Hepatocyte (in vitro differentiated cells): Measurements from ENCODE around the gene TMEM267. TPM values are rescaled to one million over a fixed set of nuclear protein-coding genes. Genes with fewer than 3 reads are reported as not detected.
"Not testable (repeated sequence)": the region's sequence is repeated elsewhere in the genome, so short reads cannot be mapped to it uniquely, and the experiment has no call there.

ENCODE experiments used
- DNase-seq: peaks from one replicate; pipeline ENCODE4 v3.0.0-alpha.2; 2016; ENCODE audit warnings: low spot score
- H2AFZ ChIP-seq: fragments of 200-600 bp; sonication (generic); 2 replicates; pipeline ENCODE4 v1.6.0; 2016; ENCODE audit warnings: antibody characterized with exemption, mild to moderate bottlenecking
- H3K27ac ChIP-seq: fragments of 200-600 bp; sonication (generic); 2 replicates; pipeline ENCODE4 v1.5.1; 2016; ENCODE audit warnings: mild to moderate bottlenecking
- H3K27me3 ChIP-seq: fragments of 200-600 bp; sonication (generic); 2 replicates; pipeline ENCODE4 v1.6.1; 2016
- H3K36me3 ChIP-seq: fragments of 200-600 bp; sonication (generic); replicated peaks from 2 replicates; pipeline ENCODE4 v1.5.1; 2016; ENCODE audit warnings: low read depth; ENCODE audit not compliant: insufficient read depth
- H3K4me1 ChIP-seq: fragments of 200-600 bp; sonication (generic); 2 replicates; pipeline ENCODE4 v1.5.1; 2016; ENCODE audit warnings: mild to moderate bottlenecking, moderate library complexity; ENCODE audit not compliant: insufficient read depth
- H3K4me2 ChIP-seq: fragments of 200-600 bp; sonication (generic); 2 replicates; pipeline ENCODE4 v1.6.0; 2016
- H3K4me3 ChIP-seq: fragments of 200-600 bp; sonication (generic); 2 replicates; pipeline ENCODE4 v1.5.1; 2016; ENCODE audit warnings: mild to moderate bottlenecking
- H3K79me2 ChIP-seq: fragments of 200-600 bp; sonication (generic); 2 replicates; pipeline ENCODE4 v1.6.0; 2017; ENCODE audit warnings: mild to moderate bottlenecking
- H3K9me2 ChIP-seq: fragments of 200-600 bp; sonication (generic); replicated peaks from 2 replicates; pipeline ENCODE4 v1.6.0; 2017; ENCODE audit warnings: mild to moderate bottlenecking; ENCODE audit not compliant: insufficient read depth
- H3K9me3 ChIP-seq: fragments of 200-600 bp; sonication (generic); 2 replicates; pipeline ENCODE4 v1.5.1; 2016; ENCODE audit warnings: low read depth, mild to moderate bottlenecking
- H4K20me1 ChIP-seq: fragments of 200-600 bp; sonication (generic); 2 replicates; pipeline ENCODE4 v1.6.0; 2016; ENCODE audit warnings: mild to moderate bottlenecking; ENCODE audit not compliant: insufficient read depth, poor library complexity, severe bottlenecking
- EZH2 ChIP-seq: fragments of 200-600 bp; sonication (generic); IDR thresholded peaks from 2 replicates; pipeline ENCODE4 v1.6.1; 2016; ENCODE audit warnings: antibody characterized with exemption, mild to moderate bottlenecking, borderline replicate concordance
- EZH2phosphoT487 ChIP-seq: fragments of 200-600 bp; sonication (generic); IDR thresholded peaks from one replicate; pipeline ENCODE4 v1.6.1; 2018; ENCODE audit warnings: antibody characterized with exemption, mild to moderate bottlenecking, low read depth, moderate library complexity; ENCODE audit not compliant: unreplicated experiment, severe bottlenecking
- WGBS: methylation state at CpG from one replicate; pipeline ENCODE4 v1.1.6; 2016; ENCODE audit warnings: low lambda C conversion rate; ENCODE audit errors: missing lambda C conversion rate; 5-methylcytosine and 5-hydroxymethylcytosine counted together
- polyA plus RNA-seq: library from polyadenylated mRNA; unstranded; fragments of >200 nt; fragmentation: Nextera tagmentation; extraction: Ambion mirVana; gene quantifications from 2 replicates; pipeline ENCODE4 v1.2.1, GENCODE V29; 2016
- total RNA-seq: library from RNA; depleted of rRNA; stranded (reverse); fragments of >200 nt; gene quantifications from 2 replicates; pipeline ENCODE4 v1.2.3, GENCODE V29; 2014
- TF ChIP-seq, protein P1 (sequence below): fragments of 200-600 bp; sonication (generic); IDR thresholded peaks from 2 replicates; pipeline ENCODE4 v1.5.1; 2016; ENCODE audit warnings: antibody characterized with exemption, mild to moderate bottlenecking; ENCODE audit not compliant: poor library complexity

TMEM267 gene
- total and polyA plus RNA-seq, 2 experiments from 2014 or later, result 9.7 to 19.4 TPM

DNA sequence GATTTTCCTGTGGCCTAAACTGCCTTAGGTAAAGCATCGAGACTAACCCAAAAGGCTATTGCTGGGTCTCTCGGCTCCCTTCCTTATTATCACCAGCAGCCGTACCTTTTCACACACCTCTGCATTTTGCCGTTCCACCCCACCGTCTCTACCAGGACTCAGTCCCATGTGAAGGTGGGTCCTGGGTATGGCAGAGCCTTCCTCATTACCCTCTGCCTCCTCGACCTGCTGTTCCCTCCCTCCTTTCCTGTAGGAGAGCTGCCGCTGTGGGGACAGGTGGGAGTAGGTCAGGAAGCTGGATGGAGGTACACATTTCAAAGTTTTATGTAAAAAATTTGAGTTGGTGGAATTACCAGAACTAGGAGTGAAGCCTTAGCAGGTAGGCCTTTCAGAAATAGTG is 73.3 kb downstream of the TMEM267 start:
- no peaks in the 10 kb centered on the region for H3K79me2 ChIP-seq
- no peak for DNase-seq
- H4K20me1 ChIP-seq, result no peaks in the 10 kb centered on the region
- no peak overlapping the region for H3K4me2 ChIP-seq
- H3K36me3 ChIP-seq, result no peaks in the 10 kb centered on the region
- H3K9me2 ChIP-seq, result no peaks in the 10 kb centered on the region
- H3K27ac ChIP-seq, result no peak overlapping the region
- no peaks in the 10 kb centered on the region for H3K27me3 ChIP-seq
- TF ChIP-seq EZH2phosphoT487 (no peak), EZH2 (no peak)
- TF ChIP-seq, protein P1, sequence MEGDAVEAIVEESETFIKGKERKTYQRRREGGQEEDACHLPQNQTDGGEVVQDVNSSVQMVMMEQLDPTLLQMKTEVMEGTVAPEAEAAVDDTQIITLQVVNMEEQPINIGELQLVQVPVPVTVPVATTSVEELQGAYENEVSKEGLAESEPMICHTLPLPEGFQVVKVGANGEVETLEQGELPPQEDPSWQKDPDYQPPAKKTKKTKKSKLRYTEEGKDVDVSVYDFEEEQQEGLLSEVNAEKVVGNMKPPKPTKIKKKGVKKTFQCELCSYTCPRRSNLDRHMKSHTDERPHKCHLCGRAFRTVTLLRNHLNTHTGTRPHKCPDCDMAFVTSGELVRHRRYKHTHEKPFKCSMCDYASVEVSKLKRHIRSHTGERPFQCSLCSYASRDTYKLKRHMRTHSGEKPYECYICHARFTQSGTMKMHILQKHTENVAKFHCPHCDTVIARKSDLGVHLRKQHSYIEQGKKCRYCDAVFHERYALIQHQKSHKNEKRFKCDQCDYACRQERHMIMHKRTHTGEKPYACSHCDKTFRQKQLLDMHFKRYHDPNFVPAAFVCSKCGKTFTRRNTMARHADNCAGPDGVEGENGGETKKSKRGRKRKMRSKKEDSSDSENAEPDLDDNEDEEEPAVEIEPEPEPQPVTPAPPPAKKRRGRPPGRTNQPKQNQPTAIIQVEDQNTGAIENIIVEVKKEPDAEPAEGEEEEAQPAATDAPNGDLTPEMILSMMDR, result no peak
- H3K4me3 ChIP-seq, result no peak overlapping the region
- H2AFZ ChIP-seq, result no peak overlapping the region
- no peaks in the 10 kb centered on the region for H3K9me3 ChIP-seq
- no peaks in the 10 kb centered on the region for H3K4me1 ChIP-seq
- WGBS, result 89% methylated on average over 7 of the region's 7 CpGs

DNA sequence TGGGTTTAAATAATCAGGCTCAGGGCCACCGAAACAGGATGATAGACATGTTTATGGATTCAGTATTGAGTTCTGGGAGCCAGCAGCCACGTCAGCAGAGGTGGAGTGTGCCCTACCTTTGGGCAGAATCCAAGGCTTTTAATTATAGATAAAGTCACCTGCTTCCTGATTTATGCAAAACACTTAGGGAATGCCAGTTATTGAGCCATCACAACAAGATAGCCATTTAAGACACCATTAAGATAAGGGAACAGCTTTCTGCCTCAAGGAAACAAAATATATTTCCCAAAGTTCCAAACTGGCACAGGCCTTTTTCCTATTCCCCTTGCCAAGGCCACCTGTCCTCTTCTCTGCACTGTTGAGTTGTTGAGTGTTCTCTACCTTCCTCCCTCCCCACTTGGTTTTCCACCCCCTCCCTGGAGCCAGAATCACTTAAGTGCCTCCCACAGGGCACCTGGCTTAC is 73.8 kb downstream of the TMEM267 start:
- DNase-seq, result no peak

DNA sequence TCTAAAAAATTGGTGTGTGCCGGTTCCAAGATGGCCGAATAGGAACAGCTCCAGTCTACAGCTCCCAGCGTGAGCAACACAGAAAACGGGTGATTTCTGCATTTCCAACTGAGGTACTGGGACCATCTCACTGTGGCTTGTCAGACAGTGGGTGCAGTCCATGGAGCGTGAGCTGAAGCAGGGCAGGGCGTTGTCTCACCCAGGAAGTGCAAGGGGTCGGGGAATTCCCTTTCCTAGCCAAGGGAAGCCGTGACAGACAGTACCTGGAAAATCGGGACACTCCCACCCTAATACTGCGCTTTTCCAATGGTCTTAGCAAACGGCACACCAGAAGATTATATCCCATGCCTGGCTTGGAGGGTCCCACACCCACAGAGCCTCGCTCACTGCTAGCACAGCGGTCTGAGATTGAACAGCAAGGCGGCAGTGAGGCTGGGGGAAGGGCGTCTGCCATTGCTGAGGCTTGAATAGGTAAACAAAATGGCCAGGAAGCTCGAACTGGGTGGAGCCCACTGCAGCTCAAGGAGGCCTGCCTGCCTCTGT is 81.1 kb downstream of the TMEM267 start:
- H3K79me2 ChIP-seq, H2AFZ ChIP-seq, H3K36me3 ChIP-seq, H4K20me1 ChIP-seq, H3K4me3 ChIP-seq, H3K27me3 ChIP-seq, H3K9me2 ChIP-seq, DNase-seq, H3K27ac ChIP-seq, H3K9me3 ChIP-seq, H3K4me2 ChIP-seq, H3K4me1 ChIP-seq: not testable (repeated sequence)
- WGBS, result 87% methylated on average over 16 of the region's 16 CpGs

More for the DNA sequence above, 73.8 kb downstream of the TMEM267 start:
- no peaks in the 10 kb centered on the region for H3K4me1 ChIP-seq
- no peaks in the 10 kb centered on the region for H4K20me1 ChIP-seq
- 76% methylated on average over 2 of the region's 2 CpGs for WGBS
- no peaks in the 10 kb centered on the region for H3K79me2 ChIP-seq
- no peaks in the 10 kb centered on the region for H3K36me3 ChIP-seq
- TF ChIP-seq, protein P1, result no peak
- no peak for TF ChIP-seq EZH2phosphoT487
- no peak for TF ChIP-seq EZH2
- no peaks in the 10 kb centered on the region for H3K27me3 ChIP-seq
- H3K9me2 ChIP-seq, result no peaks in the 10 kb centered on the region
- no peak overlapping the region for H3K4me3 ChIP-seq
- H3K27ac ChIP-seq, result no peak overlapping the region
- no peak overlapping the region for H2AFZ ChIP-seq
- no peak overlapping the region for H3K4me2 ChIP-seq
- no peaks in the 10 kb centered on the region for H3K9me3 ChIP-seq

DNA sequence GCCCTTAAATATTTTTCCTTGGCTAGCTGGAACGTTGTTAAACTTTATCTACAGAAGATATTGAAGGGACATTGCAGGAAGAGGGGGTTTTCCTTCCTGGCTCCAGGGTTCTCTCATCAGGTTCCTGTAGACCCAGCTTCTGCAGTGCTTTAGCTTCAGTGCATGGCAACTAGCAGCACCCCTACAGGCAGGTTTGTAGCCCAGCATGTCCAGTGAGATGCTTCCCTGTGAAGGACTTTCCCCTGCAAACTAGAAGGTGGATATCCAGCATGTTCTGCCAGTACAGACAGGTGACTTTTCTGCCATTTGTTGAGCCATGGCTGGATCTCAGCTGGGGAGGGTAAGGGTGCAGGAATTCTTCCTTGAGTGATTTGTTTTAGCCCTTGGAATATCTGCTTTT is 81.8 kb downstream of the TMEM267 start:
- TF ChIP-seq EZH2phosphoT487, result no peak
- TF ChIP-seq, protein P1, result peak; percentile 28
- DNase-seq, result peak; percentile 36
- WGBS, result 65% methylated on average over 1 of the region's 1 CpG
- H2AFZ ChIP-seq, result no peak overlapping the region
- H3K4me2 ChIP-seq, result no peak overlapping the region
- H3K79me2 ChIP-seq, result no peaks in the 10 kb centered on the region
- no peaks in the 10 kb centered on the region for H3K4me1 ChIP-seq
- H4K20me1 ChIP-seq, result no peaks in the 10 kb centered on the region
- no peaks in the 10 kb centered on the region for H3K9me3 ChIP-seq
- H3K9me2 ChIP-seq, result no peaks in the 10 kb centered on the region
- no peaks in the 10 kb centered on the region for H3K27me3 ChIP-seq
- H3K36me3 ChIP-seq, result no peaks in the 10 kb centered on the region
- H3K4me3 ChIP-seq, result no peak overlapping the region
- H3K27ac ChIP-seq, result no peak overlapping the region
